Myocyte (in vitro differentiated cells): ENCODE results near the gene BEND5. TPM values are rescaled to one million over a fixed set of nuclear protein-coding genes. Genes with fewer than 3 reads are reported as not detected.
A peak's percentile ranks its signal among the peaks of the same experiment; 100 is the strongest.

Experiments
- DNase-seq: peaks from one replicate; pipeline ENCODE4 v3.0.0-alpha.2; 2012; ENCODE audit warnings: low read depth
- polyA plus RNA-seq: library from polyadenylated mRNA; unstranded; fragments of >200 nt; gene quantifications from one replicate; pipeline ENCODE4 v1.2.1, GENCODE V29; 2012; ENCODE audit warnings: missing spikeins
- total RNA-seq: library from RNA; depleted of rRNA; stranded (reverse); fragments of >200 nt; gene quantifications from 2 replicates; pipeline ENCODE4 v1.2.3, GENCODE V29; 2014

The BEND5 gene, protein sequence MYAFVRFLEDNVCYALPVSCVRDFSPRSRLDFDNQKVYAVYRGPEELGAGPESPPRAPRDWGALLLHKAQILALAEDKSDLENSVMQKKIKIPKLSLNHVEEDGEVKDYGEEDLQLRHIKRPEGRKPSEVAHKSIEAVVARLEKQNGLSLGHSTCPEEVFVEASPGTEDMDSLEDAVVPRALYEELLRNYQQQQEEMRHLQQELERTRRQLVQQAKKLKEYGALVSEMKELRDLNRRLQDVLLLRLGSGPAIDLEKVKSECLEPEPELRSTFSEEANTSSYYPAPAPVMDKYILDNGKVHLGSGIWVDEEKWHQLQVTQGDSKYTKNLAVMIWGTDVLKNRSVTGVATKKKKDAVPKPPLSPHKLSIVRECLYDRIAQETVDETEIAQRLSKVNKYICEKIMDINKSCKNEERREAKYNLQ
- total RNA-seq: 0.21 and 0.29 TPM in 2 replicates
- polyA plus RNA-seq: 1.5 TPM

DNA sequence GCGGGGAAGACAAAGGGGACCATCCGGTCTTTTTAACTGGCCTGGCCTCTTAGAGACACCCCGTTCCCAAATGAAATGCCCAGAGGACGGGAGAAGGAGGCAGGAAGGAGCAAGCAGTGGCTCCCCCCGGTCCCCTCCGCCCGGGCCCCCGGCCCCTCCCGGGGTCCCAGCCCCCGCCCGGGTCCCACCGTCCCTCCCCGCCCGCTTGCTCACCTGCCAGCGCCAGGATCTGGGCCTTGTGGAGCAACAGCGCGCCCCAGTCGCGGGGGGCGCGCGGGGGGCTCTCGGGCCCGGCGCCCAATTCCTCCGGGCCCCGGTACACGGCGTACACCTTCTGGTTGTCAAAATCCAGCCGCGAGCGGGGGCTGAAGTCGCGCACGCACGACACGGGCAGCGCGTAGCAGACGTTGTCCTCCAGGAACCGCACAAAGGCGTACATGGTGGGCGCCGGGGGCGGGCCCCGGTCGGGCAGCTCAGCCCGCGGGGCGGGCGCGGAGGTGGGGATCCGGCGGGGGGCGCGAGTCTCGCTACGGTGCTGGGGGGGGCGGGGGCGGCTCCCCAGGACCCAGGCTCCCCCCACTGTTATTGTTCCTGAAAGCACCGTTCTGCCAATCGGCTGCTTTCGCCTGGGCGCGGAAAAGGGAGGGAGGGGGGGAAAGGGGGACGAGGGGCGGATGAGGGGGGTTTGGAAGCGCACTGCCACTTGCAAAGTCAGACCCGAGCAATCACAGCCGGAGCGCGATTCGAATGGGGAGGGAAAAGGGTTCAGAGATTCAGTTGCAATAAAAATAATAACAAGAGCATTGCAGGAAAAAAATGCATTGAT lies at the start of gene BEND5:
TSS of gene BEND5 (minus strand) at position 499 of the 826 bp plus-strand sequence. CDS start at position 439, 60 bp downstream.
- DNase-seq: peak; percentile 11

DNA sequence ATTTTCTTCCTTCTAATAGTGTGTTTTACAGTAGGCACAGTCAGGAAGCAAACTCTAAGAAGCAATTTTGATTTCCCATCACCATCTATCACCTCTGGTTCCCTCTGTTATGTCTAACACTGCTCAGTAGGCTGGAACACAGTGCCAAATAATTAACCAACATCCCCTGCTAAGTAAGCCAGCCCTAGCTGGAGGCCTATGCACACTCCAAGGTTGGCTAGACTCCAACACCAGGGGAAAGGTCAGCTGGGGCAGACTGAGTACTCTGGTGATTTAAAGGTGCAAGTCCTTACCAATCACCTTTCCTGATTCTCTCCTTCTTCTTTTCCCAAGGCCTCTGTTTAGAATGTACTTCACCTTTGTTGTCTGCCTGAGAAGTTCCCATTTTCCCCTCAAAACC lies 46.5 kb upstream of the BEND5 start:
- no peak for DNase-seq

DNA sequence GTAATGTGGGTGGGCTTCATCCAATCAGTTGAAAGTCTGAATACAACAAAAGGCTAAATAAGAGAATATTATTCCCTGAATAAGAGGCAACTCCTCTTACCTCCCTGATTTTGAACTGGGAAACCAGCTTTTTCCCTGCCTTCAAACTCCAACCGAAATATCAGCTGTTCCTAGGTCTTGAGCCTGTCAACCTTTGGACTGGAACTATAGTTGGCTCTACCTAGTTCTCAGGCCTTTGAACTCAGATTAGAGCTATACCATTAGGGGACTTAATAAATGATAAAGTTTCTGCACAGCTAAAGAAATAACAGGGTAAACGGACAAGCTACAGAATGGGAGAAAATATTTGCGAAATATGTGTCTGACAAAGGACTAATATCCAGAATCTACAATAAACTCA lies 43.8 kb upstream of the BEND5 start:
- DNase-seq: no peak

DNA sequence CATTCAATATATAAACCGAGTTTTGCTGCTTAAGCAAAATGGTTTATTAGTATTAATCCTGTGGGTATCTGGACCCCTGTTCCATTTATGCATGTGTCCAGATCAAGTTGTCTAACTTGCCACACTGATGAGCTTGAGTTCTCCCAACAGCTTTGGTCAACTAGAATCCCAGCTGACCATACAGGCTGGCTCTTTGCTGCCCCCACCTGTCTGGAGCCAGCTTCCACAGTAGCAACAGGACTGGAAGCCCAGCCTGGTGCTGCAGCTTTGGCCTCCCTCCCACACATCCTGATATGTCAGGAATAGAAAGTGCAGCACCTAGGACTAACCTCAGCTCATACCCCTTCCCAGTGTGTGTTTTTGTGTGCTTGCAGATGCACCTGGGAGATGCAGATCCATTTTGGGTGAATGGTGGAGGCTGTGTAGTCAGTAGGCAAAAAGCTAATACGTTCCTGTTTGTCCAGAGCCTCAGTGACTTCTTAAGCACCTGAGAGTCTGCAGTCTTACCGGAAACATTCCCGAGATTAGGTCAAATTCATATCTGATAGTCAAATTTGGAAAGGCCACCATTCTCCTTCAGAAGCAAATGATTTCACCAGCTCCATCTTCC lies 40.9 kb upstream of the BEND5 start:
- DNase-seq: peak; percentile 49

DNA sequence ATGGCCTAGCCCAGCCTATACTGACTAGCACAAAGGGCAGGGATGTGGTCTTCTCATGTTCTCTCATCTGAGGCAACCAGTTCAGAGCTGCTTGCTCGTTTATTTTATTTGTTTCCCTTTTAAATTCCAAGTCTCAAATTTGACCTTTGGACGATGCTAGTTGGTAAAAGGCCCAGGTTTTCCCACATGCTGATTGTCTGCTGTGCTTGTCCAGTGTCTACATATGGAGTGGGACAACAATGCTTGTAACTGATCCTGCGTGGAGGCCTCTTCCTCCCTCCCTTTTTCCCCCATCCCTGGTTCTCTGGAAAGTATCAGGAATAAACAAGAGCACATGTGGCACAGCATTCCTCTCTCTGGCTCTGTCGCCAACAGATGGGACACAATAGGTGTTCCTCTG lies 34.0 kb upstream of the BEND5 start:
- no peak for DNase-seq

DNA sequence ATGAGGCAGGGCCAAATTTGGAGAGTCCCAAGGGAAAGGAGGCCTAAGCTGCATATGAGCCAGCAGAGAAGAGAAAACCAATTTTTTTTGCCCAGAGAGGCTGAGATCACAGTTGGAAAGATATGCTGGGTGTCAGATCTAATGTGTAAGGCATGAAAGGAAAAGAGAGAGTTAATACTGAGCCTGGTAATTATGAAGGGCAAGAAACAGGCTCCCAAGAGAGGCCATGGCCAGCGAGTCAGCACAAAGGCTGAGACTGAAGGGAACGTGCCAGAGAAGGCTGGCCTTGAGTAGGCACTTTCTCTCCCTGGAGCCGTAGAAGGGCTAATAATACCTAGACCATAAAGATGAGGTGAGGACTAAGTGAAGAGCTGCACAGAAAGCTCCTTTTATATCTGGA lies 31.8 kb upstream of the BEND5 start:
- DNase-seq: no peak

DNA sequence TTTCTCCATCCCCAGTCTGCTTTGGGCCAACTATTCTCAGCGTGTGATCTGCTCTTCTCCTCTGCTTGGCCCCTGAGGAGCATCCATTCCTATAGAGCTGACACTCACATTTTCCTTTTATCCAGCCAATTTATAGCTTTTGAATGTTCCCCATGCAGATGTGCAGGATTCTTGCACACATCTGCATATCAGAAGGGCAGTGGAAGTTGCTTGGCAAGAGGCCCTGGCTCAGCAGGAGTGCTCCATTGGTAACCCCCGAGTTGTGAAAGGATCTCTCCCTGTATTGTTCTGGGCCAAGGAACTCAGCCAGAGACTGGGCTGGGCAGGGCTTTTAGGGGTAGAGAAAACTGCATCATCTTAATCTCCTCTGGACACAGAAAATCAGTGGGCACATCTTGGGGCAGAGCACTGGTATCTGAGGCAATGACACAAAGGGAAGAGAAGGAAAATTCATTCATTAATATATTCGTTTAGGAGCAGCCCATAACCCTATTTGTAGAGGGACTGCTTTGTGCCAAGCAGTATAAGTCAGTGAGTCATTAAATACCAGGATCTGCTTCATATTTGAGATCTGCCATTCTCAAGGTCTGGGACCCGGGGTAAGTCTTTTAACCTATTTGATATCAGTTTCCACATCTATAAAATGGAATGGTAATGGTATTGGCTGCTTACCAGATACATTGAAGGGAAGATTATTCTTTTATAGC lies 31.0 kb upstream of the BEND5 start:
- no peak for DNase-seq

DNA sequence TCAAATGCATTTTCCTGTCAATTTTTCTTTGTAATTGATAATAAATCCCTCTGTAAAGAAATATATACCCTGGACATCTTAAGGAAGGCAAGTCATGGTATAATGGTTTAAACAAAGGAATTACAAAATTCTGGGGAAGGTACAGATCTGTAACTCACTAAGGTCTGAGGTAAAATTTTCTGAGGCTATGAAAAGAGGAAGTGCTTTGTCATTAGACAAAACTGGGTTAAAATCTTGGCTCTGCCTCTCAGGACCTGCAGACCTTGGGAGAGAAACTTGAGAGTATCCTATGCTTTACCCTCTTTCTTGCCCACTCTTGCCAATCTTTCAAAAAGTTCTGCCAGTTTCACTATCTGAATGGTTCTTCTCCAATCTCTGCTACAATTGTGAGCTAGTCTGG lies 26.8 kb upstream of the BEND5 start:
- no peak for DNase-seq

DNA sequence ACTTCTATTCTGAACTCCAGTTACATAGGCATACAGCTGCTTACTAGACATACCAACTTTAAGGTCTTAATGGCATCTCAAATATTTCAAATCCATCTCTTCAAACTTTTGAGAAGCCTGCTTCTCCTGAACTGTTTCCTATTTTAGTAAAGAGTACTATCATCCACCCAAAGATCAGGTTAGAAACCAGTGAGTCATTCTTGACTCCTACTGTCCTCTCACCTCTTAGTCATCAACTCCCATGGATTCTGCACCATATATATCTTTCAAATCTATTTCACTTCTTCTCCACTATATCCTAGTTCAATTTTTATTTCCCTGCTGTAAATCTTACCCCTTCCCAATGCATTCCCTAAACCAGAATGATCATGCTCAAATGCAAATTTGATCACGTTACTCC lies 18.1 kb upstream of the BEND5 start:
- no peak for DNase-seq

DNA sequence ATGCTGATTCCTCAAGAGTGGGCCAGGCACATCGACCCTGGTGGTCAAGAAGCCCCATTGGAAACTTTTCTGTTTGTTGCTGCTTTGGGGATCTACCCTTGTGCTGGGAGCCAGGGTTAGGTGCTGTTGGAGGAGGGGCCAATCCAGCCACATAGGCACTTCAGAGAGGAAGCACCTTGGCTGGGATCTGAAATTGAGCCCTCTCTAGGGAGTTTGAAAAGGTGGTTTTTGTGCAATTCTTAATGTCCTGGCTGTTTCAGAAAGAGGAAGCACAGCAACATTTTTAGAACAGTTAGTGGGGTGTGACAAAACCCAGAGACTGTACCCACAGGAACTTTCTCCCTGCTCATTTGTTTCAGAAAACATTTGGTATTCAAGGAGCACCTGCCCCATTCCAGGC lies 17.2 kb upstream of the BEND5 start:
- no peak for DNase-seq

DNA sequence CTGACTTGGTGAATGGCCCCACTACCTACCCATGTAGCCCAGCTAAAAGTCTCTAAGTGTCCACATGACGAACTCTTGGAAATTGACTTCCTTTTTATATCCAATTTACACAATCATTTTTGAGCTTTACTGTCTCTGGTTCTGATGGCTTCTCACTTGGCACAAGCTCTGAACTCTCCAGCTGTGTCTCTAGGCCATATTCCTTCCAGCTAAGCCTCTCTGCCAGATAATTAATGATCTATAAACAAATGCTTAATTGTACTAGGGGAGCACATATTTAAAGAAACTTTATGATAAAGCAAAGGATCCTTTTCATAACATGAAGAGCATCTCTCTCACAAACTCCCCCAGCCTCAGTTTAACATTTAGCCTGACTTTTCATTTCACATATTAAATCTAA lies 16.3 kb upstream of the BEND5 start:
- DNase-seq: no peak

DNA sequence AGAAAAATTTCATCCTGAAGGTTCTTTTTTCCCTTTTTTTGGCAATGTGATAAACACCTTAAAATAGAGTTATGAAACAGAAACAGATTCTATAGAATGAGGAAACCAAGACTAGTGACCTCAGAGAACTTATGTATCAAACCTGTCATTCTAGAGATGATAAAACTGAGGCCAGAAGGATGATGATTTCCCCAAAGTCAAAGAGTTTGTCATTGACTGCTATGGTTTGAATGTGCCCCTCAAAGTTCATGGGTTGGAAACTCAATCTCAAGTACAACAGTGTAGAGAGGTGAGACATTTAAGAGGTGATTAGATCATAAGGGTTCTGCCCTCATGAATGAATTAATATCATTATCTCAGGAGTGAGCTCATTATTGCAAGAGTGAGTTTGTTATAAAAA lies 13.7 kb upstream of the BEND5 start:
- no peak for DNase-seq

DNA sequence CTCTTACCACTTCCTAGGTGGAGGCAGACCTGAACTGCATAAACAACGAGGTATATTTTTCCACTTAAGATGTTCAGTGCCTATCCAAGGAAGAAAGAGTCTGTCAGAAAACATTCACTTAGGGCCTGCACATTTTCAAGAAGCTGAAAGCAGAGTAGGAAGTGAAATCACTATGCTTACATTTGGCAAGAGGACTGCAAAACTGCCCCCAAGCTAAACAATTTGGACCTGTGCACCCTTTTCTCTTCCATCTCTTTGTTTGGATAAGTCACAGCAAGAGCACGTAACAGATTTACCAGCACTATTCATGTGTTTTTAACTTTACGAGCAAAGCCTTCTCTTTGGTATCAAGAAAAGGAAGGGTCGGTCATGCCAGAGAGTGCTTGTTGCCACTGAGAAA lies 13.2 kb upstream of the BEND5 start:
- no peak for DNase-seq

DNA sequence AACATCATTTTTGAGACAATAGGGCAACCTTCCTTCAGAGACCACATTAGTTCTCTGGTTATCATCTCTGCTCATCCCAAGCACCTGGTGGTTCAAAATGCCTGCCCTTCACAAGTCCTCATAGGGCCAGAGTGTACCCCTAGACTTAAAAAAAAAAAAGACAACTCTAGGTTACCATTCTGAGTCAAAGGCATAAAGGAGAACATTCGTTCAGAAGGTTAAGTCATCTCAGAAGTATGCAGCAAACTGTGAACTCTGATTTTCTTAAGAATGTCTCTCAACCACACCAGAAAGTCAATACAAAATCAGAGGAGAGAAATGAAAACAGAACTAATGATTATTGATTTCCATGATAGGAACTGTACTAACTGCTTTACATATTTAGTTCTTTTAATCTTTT lies 9.2 kb upstream of the BEND5 start:
- no peak for DNase-seq

DNA sequence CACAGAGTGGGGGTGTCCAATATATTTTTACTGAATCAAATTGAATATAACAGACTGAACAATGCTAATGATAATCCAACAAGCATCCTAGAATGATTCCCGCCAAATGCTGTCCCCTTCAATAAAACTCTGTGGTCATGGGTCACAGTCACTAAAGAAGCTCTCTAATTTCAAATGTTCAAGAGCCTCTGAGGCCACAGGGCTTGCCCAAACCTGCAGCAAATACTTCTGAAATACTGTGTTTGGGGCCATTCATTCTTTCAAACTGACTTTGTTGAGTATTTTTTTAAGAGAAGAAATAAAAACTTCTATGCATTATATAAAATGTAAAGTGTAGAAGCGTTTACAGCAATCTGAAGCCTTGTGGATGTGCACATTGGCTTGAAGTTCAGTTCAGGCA lies 7.6 kb upstream of the BEND5 start:
- DNase-seq: no peak

DNA sequence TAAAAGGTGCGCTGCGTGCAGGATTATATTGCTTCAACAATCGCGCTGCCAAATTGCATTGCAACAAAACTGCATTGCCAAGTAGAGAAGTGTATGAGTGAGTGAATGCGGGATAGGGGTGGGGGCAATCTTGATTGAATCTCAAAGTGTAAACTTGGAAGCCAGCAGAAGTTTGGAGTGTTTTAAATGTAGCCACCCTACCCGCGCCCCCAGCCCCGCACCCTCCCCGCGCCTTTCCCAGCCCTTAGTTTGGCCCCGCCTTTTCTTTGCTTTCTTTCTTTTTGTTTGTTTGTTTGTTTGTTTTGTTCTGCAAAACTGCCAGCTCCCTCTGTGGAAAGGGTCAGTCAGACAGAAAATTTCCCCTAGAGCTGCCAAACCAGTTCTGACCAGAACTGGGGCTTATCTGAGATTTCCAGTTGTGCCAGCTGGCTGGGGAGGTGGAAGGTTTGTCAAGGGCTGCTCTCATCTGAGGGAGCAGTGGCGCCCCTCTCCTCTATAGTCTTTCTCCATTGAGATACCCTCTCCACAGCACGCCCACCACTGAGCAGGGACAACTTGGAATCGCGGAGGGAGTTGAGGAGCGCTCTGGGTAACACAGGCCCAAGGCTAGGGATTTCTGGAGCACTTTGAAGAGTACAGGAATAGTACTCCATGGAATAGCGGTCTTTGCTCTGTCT lies 666 bp upstream of the BEND5 start:
- no peak for DNase-seq

DNA sequence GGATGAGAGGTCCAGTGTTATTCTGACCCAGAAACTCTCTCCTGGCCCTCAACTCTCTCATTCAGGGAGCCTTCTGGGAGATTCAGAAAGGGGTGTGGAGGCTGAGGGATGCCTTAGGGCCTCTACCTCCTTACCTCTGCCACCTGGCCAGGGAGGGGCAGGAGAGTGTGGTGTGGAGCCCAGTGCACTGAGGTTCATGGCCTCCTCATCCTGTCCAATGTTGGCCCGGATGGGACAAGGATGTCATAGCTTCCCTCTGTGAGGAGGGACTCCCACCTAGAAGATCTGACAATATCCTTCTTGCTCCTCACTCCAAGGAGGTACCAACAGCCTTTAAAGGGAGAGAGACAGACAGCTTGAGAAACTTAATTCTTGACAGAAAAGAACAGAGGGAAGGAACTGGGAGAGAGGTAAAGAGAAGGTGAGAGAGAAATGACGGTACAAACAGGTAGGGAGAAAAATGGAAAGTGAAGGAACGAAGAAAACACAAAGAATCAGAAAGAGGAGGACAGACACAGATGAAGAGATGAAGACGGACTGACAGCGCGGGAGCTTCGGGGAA lies 779 bp downstream of the BEND5 start:
- no peak for DNase-seq

DNA sequence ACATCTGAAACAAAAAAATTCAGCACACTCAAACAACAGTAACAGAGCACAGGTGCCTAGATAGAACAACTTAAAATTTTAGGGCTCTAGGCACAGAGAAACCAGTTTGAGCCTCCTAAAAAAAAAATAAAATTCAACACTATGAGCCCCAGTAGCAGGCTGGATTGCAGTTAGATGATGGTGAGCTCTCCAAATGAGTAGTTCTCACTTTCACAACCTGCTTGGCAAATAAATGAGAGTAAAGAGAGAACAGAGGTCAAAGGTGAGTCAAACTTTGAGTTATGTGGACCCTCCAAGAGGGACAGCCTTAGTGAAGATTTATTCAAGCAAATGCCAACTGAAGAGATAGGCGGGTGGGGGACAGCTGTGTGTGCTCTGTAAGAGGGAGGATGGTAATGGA lies 3.6 kb downstream of the BEND5 start:
- no peak for DNase-seq

DNA sequence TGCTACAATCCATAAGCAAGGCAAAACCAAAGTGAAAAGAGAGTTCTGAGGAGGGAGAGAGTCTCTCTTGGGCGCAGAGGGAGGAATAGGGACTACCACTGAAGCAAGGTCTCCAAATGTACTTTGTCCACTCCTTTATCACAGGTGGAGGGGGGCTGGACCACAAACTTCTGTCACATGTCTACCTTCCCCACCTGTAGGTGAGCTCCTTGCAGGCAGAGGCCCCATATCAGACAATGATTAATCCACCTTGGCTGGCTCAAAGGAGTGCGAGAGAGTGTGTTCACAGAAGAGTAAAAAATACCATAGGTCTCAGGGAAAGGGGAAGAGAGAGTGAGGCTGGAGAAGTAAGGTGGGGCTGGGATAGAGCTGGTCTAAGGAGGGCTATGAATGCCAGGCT lies 4.5 kb downstream of the BEND5 start:
- no peak for DNase-seq

DNA sequence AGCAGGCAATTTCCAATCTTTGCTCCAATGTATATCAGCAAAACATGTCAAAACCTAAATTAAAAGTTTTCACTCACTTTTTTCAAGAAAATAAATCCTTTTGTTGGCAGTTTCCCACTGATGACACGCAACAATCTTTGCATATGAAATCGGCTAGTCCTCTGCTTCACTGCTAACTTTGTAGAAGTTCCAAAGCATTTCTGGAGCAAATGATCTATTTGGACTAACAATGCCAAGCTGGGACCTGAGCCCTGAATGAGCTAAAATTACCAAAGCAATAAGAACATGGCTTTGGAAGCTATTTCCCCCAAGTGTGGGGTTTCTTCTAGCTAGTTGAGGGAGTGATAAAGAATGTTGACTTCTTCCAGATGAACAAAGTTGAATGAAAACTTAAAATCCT lies 5.1 kb downstream of the BEND5 start:
- DNase-seq: no peak
